Tibial nerve (tissue), 4 donors: ENCODE data around the gene SDK2. TPM values are rescaled to one million over a fixed set of nuclear protein-coding genes. Genes with fewer than 3 reads are reported as not detected.

Source experiments
- DNase-seq, 2 donors: peaks; one replicate each; pipeline ENCODE4 v3.0.0-alpha.2; 2019; ENCODE audit warnings: low spot score in 2 of 2
- H3K27ac ChIP-seq, 4 donors: fragments of 200-600 bp; sonication (generic) in 3 of 4; one replicate each; pipeline ENCODE4 v1.5.1; 2017 to 2019; ENCODE audit warnings: mild to moderate bottlenecking in 1 of 4
- H3K27me3 ChIP-seq, 2 donors: fragments of 200-600 bp; sonication (generic) in 1 of 2; one replicate each; pipeline versions ENCODE4 v1.5.1 to v1.6.0; 2017 to 2019
- H3K36me3 ChIP-seq, 3 donors: fragments of 200-600 bp; sonication (generic); one replicate each; pipeline ENCODE4 v1.5.1; 2018 to 2019
- H3K4me1 ChIP-seq, 4 donors: fragments of 200-600 bp; sonication (generic) in 3 of 4; one replicate each; pipeline ENCODE4 v1.5.1; 2017 to 2019
- H3K4me3 ChIP-seq, 4 donors: fragments of 200-600 bp; sonication (generic) in 3 of 4; one replicate each; pipeline ENCODE4 v1.5.1; 2017 to 2019; ENCODE audit warnings: mild to moderate bottlenecking in 1 of 4, moderate library complexity in 1 of 4
- H3K9me3 ChIP-seq, 4 donors: fragments of 200-600 bp; sonication (generic) in 3 of 4; one replicate each; pipeline ENCODE4 v1.5.1; 2017 to 2019
- EP300 ChIP-seq, 2 donors: sonication (generic); formaldehyde crosslinking; IDR thresholded peaks; one replicate each; pipeline ENCODE4 v1.6.1; 2017; ENCODE audit warnings: antibody characterized with exemption in 2 of 2, mild to moderate bottlenecking in 1 of 2
- POLR2A ChIP-seq, 2 donors: fragments of 450-650 bp; IDR thresholded peaks; one replicate each; pipeline ENCODE4 v1.6.1; 2017; ENCODE audit warnings: antibody characterized with exemption in 2 of 2, mild to moderate bottlenecking in 2 of 2, moderate library complexity in 2 of 2
- WGBS, 2 donors: methylation state at CpG; one replicate each; pipeline ENCODE4 v1.1.5; 2018; 5-methylcytosine and 5-hydroxymethylcytosine counted together
- total RNA-seq, 4 donors: library from RNA; depleted of rRNA; stranded (reverse); fragments of >200 nt; gene quantifications; one replicate each; pipeline ENCODE4 v1.1.0, GENCODE V29; 2016
- TF ChIP-seq, protein P1 (sequence below), 5 experiments: fragments of 200-600 bp in 3 of 5; fragments of 450-650 bp in 2 of 5; sonication (generic) in 3 of 5; IDR thresholded peaks; one replicate each; pipeline ENCODE4 v1.5.1; 2016 to 2019; ENCODE audit warnings: antibody characterized with exemption in 5 of 5, mild to moderate bottlenecking in 3 of 5, moderate library complexity in 2 of 5

Gene SDK2
- total RNA-seq, 4 donors from 2014 or later, result 3.1 to 6.3 (median 4.6) TPM

DNA sequence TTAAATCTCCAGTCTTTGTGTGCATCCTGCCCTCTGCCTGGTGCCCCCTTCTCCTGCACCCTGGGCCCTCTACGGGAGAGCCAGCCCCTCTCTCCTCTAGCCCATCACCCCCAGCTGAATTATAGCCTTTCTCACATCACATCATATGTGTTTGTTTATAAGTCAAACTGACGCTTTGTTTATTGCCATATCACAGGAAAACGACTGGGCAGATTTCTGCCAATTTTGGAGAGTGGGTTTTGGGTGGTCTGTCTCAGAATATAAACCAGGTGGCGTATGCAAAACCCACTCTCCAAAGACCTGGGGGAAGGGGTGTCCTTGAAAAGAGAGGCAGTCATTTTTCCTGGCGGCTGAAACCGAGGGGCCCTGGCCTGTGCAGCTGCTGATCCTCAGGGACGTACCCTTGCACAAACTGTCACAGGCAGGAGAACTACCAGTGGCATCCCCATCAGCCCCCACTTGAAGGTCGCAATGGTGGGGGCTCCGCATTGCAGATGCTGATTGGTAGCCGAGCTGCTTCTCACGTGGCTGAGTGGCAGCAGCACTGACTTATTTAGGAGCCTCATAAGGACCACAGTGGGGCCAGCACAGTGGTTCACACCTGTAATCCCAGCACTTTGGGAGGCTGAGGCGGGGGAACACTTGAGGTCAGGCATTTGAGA, 297.6 kb downstream of the SDK2 start:
- Histone ChIP-seq H3K4me1 (peaks cover 0 to 71% (median 44%) of the 10 kb centered on the region in 4 donors), H3K36me3 (no peaks in the 10 kb centered on the region), H3K27ac (peak overlapping the region; percentile 5 to 96 (median 85)), H3K4me3 (no peak overlapping the region), H3K27me3 (no peaks in the 10 kb centered on the region), H3K9me3 (no peaks in the 10 kb centered on the region)
- DNase-seq, result no peak
- 65 to 66% methylated on average over 9 to 12 of the region's 12 CpGs for WGBS, 2 donors
- no peak for TF ChIP-seq POLR2A (IDR thresholded peaks at IDR 0.05)
- TF ChIP-seq EP300 (IDR thresholded peaks at IDR 0.05), result no peak
- TF ChIP-seq, protein P1, sequence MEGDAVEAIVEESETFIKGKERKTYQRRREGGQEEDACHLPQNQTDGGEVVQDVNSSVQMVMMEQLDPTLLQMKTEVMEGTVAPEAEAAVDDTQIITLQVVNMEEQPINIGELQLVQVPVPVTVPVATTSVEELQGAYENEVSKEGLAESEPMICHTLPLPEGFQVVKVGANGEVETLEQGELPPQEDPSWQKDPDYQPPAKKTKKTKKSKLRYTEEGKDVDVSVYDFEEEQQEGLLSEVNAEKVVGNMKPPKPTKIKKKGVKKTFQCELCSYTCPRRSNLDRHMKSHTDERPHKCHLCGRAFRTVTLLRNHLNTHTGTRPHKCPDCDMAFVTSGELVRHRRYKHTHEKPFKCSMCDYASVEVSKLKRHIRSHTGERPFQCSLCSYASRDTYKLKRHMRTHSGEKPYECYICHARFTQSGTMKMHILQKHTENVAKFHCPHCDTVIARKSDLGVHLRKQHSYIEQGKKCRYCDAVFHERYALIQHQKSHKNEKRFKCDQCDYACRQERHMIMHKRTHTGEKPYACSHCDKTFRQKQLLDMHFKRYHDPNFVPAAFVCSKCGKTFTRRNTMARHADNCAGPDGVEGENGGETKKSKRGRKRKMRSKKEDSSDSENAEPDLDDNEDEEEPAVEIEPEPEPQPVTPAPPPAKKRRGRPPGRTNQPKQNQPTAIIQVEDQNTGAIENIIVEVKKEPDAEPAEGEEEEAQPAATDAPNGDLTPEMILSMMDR (IDR thresholded peaks at IDR 0.05), result no peak

DNA sequence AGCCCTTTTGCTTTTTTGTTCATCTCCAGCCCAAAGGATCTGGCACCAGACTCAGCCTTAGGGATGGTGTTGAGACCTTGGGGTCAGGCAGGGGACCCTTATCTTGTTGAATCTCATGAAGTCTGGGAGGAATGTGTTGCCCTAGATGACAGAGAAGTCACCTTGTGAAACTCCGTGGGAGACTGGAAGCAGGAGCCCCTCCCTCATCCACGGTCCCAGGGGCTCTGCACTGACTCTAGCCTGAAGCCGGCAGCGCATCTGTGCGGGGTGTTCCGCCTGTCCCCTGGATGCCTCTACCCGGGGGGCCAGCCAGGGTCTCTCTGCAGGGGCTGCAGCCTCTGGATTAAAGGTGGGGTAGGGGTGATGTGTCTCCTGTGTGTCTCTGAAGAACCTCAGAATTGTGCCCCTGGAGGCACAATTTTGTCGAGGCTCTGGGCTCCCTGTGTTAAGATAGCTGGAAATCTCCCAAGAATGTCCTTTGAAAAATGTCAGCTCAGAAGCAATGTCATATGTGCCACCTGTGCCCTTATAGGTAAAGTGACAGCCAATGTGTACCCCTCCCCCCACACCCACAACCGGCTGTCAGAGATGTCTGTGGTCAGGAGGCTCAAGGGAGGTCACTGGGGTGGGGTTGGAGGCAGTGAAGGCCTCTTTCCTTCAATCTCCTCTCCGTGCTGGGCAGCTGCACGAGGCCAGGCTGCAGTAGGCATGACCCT, 300.3 kb downstream of the SDK2 start:
- peak overlapping the region in 1 of 4 donors; percentile 13 for H3K4me3 ChIP-seq
- H3K36me3 ChIP-seq, result no peaks in the 10 kb centered on the region
- WGBS, 2 donors, result 31 to 37% methylated on average over 10 of the region's 11 CpGs
- peak overlapping the region; percentile 56 to 93 (median 80) for H3K27ac ChIP-seq
- peaks cover 0 to 76% (median 56%) of the 10 kb centered on the region in 4 donors for H3K4me1 ChIP-seq
- TF ChIP-seq, protein P1 (IDR thresholded peaks at IDR 0.05), result no peak
- no peak for TF ChIP-seq POLR2A (IDR thresholded peaks at IDR 0.05)
- no peaks in the 10 kb centered on the region for H3K27me3 ChIP-seq
- no peak for DNase-seq
- no peaks in the 10 kb centered on the region for H3K9me3 ChIP-seq

DNA sequence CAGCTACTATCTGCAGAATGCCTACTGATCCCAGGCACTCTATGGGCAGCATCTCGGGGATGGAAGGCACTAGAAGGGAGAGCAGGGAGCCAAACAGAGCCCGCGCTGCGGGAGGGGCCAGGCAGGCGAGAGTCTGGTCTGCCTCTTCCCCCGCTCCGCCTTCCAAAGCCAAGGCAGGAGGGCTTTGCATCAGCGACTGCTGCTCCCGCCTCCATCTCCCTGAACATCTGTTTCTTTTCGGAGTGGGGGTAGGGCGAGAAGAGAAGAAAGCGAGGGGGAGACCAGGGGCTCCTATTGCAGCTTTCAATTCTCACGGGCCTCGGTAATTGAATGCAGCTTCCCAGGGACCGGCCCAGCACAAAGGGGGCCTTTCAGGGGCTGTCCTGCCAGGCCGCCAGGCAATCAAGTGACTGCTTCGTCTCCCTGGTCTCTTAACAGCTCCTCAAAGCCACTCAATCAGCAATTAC, 301.0 kb downstream of the SDK2 start:
- TF ChIP-seq POLR2A (IDR thresholded peaks at IDR 0.05) (peak in 1 of 2 donors; percentile 42), EP300 (IDR thresholded peaks at IDR 0.05) (peak in 1 of 2 donors; percentile 82)
- TF ChIP-seq, protein P1 (IDR thresholded peaks at IDR 0.05), result no peak
- H3K9me3 ChIP-seq, result no peaks in the 10 kb centered on the region
- H3K36me3 ChIP-seq, result no peaks in the 10 kb centered on the region
- H3K4me1 ChIP-seq, result peaks cover 0 to 76% (median 54%) of the 10 kb centered on the region in 4 donors
- WGBS, 2 donors, result 9 to 13% methylated on average over 17 of the region's 17 CpGs
- H3K27me3 ChIP-seq, result no peaks in the 10 kb centered on the region
- peak overlapping the region in 2 of 4 donors; percentile 13 to 24 for H3K4me3 ChIP-seq
- peak; percentile 53 to 56 for DNase-seq
- peak overlapping the region; percentile 56 to 93 (median 80) for H3K27ac ChIP-seq

DNA sequence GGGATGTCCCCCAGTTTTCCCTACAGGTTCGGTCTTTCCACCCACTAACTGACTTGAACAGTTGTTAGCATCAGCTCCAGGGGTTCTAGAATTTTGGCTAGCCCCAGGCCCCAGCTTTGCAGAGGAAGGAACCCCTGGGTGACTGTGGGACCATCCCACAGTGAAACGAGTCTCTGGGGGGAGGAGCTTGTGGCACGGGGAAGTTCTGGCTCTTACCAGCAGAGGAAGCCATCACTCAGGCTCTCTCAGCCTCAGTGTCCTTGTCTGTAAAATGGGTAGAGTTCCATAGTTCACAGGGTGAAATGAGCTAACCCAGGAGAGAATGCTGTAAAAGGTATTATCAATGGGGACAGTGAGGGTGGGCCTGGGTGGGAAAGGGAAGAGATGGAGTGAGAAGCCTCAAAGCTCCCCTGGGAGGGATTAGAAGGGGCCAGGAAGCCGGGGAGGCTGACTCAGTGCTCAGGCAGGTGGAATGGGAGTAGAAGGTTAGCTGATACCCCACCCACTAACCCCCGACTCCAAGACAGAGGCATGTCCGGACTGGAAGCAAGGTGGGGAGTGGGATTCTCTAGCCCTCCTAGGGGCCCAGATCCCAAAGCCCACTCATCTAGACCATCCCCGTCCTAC, 301.6 kb downstream of the SDK2 start:
- peaks cover 0 to 76% (median 56%) of the 10 kb centered on the region in 4 donors for H3K4me1 ChIP-seq

More for the DNA sequence above, 301.6 kb downstream of the SDK2 start:
- DNase-seq, result no peak
- 17 to 24% methylated on average over 7 of the region's 7 CpGs for WGBS, 2 donors
- Histone ChIP-seq H3K27me3 (no peaks in the 10 kb centered on the region), H3K4me3 (peak overlapping the region in 2 of 4 donors; percentile 13 to 24), H3K36me3 (no peaks in the 10 kb centered on the region), H3K27ac (peak overlapping the region; percentile 56 to 93 (median 80)), H3K9me3 (no peaks in the 10 kb centered on the region)
- TF ChIP-seq EP300 (IDR thresholded peaks at IDR 0.05) (no peak), POLR2A (IDR thresholded peaks at IDR 0.05) (no peak)
- TF ChIP-seq, protein P1 (IDR thresholded peaks at IDR 0.05), result no peak
